Central memory CD8-positive, alpha-beta T cell (primary cell): ENCODE results near the gene MAPK4.

Source experiments
- ATAC-seq: fragments of 150-1000 bp; cut with Tn5 transposase; replicated peaks from 2 replicates; pipeline ENCODE4 v1.10.0; 2022; ENCODE audit warnings: mild to moderate bottlenecking, moderate FRiP score, moderate number of reproducible peaks; ENCODE audit not compliant: poor library complexity, severe bottlenecking; ENCODE audit errors: extremely low read depth
- DNase-seq, 2 donors: peaks; one replicate each; pipeline ENCODE4 v3.0.0; 2021; ENCODE audit warnings: low spot score in 2 of 2
- H3K27ac Mint-ChIP-seq: one replicate; pipeline ENCODE4 v1.8.0; 2022; ENCODE audit warnings: low read depth, mild to moderate bottlenecking, moderate library complexity, mixed read lengths
- H3K27me3 Mint-ChIP-seq: one replicate; pipeline ENCODE4 v1.8.0; 2022; ENCODE audit warnings: mixed read lengths
- H3K36me3 Mint-ChIP-seq: one replicate; pipeline ENCODE4 v1.8.0; 2022; ENCODE audit warnings: mild to moderate bottlenecking, moderate library complexity, mixed read lengths; ENCODE audit not compliant: insufficient read depth
- H3K4me1 Mint-ChIP-seq: one replicate; pipeline ENCODE4 v1.8.0; 2022; ENCODE audit warnings: mixed read lengths
- H3K4me3 Mint-ChIP-seq: one replicate; pipeline ENCODE4 v1.8.0; 2022; ENCODE audit warnings: mild to moderate bottlenecking, moderate library complexity, mixed read lengths
- H3K9me3 Mint-ChIP-seq: one replicate; pipeline ENCODE4 v1.8.0; 2022; ENCODE audit warnings: mixed read lengths

MAPK4 gene

DNA sequence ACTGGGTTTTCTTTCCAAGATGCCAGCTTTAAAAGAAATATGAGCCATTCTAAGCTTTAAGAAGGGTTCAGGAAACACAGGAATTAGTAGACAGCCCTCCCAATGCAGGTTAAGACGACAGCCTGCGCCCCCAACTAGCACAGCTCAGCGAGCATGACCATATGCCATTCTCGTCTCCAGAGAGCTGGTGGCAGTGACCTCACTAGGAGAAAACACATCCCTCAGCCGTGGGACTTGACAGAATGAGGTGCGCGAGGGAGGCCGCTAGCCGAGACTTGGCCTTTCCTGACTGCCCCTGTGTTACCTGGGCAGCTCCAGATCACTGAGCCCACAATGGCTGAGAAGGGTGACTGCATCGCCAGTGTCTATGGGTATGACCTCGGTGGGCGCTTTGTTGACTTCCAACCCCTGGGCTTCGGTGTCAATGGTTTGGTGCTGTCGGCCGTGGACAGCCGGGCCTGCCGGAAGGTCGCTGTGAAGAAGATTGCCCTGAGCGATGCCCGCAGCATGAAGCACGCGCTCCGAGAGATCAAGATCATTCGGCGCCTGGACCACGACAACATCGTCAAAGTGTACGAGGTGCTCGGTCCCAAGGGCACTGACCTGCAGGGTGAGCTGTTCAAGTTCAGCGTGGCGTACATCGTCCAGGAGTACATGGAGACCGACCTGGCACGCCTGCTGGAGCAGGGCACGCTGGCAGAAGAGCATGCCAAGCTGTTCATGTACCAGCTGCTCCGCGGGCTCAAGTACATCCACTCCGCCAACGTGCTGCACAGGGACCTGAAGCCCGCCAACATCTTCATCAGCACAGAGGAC, 103.9 kb downstream of the MAPK4 start:
- H3K36me3 Mint-ChIP-seq: no peaks in the 10 kb centered on the region
- H3K4me1 Mint-ChIP-seq: no peaks in the 10 kb centered on the region
- H3K27me3 Mint-ChIP-seq: peaks cover 48% of the 10 kb centered on the region
- ATAC-seq (no peak), DNase-seq (no peak)
- no peak overlapping the region for H3K4me3 Mint-ChIP-seq
- H3K9me3 Mint-ChIP-seq: peaks cover 11% of the 10 kb centered on the region
- no peak overlapping the region for H3K27ac Mint-ChIP-seq

DNA sequence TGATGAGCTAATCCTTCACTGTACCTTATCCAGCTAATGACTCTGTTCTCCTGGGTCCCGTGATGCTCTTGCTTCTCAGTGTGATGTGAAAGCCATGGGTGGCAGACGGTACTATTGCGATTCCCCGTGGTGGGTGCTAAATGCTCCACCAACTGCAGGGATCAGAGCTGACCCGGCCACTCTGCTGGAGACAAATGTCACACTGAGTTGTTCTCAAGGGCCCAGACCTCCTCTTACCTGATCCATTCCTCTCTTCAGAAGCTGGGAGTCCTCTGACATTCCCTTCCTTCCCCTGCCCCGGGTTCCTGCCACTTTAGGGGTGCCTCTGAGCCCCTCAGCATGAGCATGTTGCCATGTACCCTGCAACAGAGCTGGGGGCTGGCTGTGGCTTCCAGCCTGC, 105.1 kb downstream of the MAPK4 start:
- H3K4me3 Mint-ChIP-seq: no peak overlapping the region

DNA sequence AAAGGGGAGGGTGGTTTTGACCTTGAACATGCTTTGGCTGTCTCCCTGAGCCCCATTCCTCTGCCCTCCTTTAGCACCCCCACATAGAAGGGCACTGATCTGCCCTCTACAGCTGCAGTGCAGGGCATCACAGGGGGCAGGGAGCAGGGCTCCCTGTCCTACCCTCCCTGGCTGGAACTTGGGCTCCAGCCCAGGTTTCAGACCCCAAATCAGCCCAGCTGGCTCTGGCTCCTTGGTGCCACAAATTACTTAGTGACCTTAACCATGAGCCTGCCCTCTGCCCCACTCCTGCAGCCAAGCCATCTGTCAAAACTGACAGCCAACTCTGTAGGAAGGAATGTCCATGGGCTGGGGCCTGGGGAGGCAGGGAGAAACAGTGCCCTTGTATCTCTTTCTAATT, 105.6 kb downstream of the MAPK4 start:
- DNase-seq (no peak), ATAC-seq (no peak)
- Mint-ChIP-seq H3K4me3 (no peak overlapping the region), H3K9me3 (peaks cover 11% of the 10 kb centered on the region), H3K36me3 (no peaks in the 10 kb centered on the region), H3K27me3 (peaks cover 52% of the 10 kb centered on the region), H3K4me1 (no peaks in the 10 kb centered on the region), H3K27ac (no peak overlapping the region)

More for the DNA sequence above, 105.1 kb downstream of the MAPK4 start:
- Mint-ChIP-seq H3K27me3 (peaks cover 51% of the 10 kb centered on the region), H3K27ac (no peak overlapping the region), H3K9me3 (peaks cover 11% of the 10 kb centered on the region), H3K36me3 (no peaks in the 10 kb centered on the region), H3K4me1 (no peaks in the 10 kb centered on the region)
- DNase-seq (no peak), ATAC-seq (no peak)

DNA sequence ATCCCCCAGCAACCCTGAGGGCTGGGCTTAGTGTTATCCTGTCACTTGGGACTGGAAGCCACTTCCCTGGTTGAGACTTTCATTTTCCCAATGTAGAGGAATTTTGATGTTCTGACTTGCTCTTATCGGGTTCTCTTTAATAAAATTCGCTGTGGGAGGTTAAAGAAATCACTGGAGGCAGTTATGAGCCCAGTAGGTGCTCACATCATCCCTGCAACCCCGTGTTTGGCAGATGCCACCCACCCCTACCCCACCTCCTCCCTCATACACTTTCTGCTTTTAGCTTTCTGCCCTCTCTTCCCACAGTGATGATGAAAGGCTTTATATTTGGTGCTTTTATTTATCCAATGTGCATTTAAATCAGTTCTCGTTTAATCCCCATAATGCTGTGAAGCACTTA, 106.6 kb downstream of the MAPK4 start:
- Mint-ChIP-seq H3K27ac (no peak overlapping the region), H3K27me3 (peaks cover 52% of the 10 kb centered on the region), H3K36me3 (no peaks in the 10 kb centered on the region), H3K4me1 (no peaks in the 10 kb centered on the region), H3K9me3 (peaks cover 11% of the 10 kb centered on the region), H3K4me3 (no peak overlapping the region)
- DNase-seq (no peak), ATAC-seq (no peak)

DNA sequence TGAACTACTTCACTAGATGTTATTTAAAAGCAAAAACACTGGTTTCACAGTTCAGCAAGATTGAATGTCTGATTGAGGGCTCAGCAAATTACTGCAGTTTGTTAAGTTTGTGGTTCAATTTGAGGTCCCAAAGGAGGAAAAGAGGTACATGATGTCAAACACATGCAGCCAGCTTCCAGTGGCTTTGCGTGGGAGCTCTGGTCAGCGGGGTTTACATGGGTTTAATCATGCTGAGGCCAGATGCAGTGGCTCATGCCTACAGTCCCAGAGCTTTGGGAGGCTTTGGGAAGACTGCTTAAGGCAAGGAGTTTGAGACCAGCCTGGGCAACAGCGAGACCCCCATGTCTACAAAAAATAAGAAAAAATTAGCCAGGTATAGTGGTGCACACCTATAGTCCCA, 111.5 kb downstream of the MAPK4 start:
- Mint-ChIP-seq H3K27me3 (peaks cover 55% of the 10 kb centered on the region), H3K9me3 (no peaks in the 10 kb centered on the region), H3K4me1 (no peaks in the 10 kb centered on the region), H3K4me3 (no peak overlapping the region), H3K36me3 (no peaks in the 10 kb centered on the region), H3K27ac (no peak overlapping the region)
- no peak for ATAC-seq
- no peak for DNase-seq

DNA sequence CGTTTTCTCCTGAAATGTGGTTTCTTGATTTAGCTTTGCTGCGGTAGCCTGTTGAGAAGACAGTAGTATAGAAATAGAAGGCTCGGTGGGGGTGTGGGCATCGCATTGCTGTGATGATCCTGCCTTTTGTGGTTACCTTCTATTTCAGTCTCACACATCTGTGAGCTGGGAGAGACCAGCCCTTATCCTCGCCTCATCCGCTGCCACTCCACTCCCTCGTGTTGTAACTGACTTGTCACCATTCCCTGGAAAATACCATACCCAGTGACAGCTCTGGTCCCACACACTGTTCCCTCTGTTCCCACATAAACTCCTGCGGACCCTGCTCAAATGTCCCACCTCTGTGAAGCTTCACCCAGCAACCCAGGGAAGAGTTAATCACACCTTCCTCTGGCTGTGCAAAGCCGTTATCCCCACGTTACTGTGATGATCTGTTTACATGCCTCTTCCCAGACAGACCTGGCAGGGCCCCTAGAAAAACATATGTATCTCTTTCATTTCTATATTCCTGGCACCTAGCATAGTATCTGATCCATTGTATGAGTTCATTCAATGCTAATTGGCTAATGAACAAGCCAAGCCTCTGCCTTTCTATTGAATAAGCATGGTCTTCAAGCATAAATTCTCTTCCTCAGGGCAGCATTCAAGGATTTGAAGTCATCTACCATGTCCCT, 114.6 kb downstream of the MAPK4 start:
- DNase-seq (no peak), ATAC-seq (no peak)
- Mint-ChIP-seq H3K36me3 (no peaks in the 10 kb centered on the region), H3K4me3 (no peak overlapping the region), H3K27me3 (peaks cover 35% of the 10 kb centered on the region), H3K9me3 (no peaks in the 10 kb centered on the region), H3K4me1 (no peaks in the 10 kb centered on the region), H3K27ac (no peak overlapping the region)

DNA sequence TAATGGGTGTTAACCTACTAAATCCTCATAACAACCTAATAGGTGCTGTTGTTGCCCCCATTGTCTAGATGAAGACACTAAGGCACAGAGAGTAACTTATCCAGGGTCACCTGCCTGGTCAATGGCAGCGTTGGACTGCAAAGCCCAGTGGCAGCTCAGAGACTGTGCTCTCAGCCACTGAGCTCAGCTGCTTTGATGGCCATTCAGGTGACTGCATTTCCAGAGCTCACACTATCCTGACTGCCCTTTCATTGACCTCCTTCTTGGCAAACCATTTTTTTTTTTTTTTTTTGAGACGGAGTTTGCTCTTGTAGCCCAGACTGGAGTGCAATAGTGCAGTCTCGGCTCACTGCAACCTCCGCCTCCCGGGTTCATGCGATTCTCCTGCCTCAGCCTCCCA, 115.2 kb downstream of the MAPK4 start:
- DNase-seq: no peak
- H3K9me3 Mint-ChIP-seq: no peaks in the 10 kb centered on the region
- H3K27me3 Mint-ChIP-seq: peaks cover 29% of the 10 kb centered on the region
- no peaks in the 10 kb centered on the region for H3K36me3 Mint-ChIP-seq
- no peaks in the 10 kb centered on the region for H3K4me1 Mint-ChIP-seq
- ATAC-seq: no peak
- no peak overlapping the region for H3K27ac Mint-ChIP-seq
- H3K4me3 Mint-ChIP-seq: no peak overlapping the region

DNA sequence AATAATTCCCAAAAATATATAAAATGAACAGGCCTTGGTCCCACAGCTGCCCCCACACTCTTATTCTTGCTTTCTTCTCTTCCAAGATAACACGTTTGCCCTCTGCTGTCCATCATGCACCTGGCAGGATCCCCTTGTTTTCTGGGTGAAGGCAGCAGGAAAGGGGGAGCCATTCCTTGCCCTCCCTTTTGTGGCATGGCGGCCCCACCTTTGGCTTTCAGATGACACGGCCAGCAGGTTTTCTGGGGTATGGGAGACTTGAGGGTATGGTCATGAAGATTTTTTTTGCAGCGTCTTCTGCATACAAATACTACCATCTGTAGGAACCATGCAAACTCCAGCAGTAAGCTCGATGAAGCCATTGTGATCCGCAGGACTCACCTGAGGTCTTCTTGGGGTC, 118.8 kb downstream of the MAPK4 start:
- no peaks in the 10 kb centered on the region for H3K36me3 Mint-ChIP-seq
- H3K9me3 Mint-ChIP-seq: no peaks in the 10 kb centered on the region
- no peak overlapping the region for H3K27ac Mint-ChIP-seq
- ATAC-seq (no peak), DNase-seq (no peak)
- H3K27me3 Mint-ChIP-seq: peaks cover 33% of the 10 kb centered on the region
- H3K4me3 Mint-ChIP-seq: no peak overlapping the region
- no peaks in the 10 kb centered on the region for H3K4me1 Mint-ChIP-seq

DNA sequence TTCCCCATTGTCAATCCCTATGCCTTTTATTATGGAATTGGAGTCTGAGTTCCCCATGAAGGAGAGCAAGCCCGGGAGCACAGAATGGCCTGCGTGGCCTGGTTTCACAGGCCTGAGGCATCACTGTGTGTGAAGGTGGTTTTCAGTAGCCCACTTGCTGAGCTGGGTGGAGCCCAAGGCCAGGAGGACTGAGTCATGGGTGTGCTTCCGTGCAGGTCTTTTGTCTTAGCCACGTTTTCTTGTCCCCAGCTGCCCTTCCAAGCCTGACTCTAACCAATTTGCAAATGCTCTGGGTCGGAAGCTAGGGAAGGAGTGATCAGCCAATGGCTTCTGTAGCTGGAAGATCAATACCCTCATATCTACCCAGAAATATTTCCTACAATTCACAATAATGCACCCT, 119.2 kb downstream of the MAPK4 start:
- Mint-ChIP-seq H3K9me3 (no peaks in the 10 kb centered on the region), H3K4me3 (no peak overlapping the region), H3K27me3 (peaks cover 32% of the 10 kb centered on the region), H3K4me1 (no peaks in the 10 kb centered on the region), H3K36me3 (no peaks in the 10 kb centered on the region), H3K27ac (no peak overlapping the region)
- DNase-seq (no peak), ATAC-seq (no peak)

DNA sequence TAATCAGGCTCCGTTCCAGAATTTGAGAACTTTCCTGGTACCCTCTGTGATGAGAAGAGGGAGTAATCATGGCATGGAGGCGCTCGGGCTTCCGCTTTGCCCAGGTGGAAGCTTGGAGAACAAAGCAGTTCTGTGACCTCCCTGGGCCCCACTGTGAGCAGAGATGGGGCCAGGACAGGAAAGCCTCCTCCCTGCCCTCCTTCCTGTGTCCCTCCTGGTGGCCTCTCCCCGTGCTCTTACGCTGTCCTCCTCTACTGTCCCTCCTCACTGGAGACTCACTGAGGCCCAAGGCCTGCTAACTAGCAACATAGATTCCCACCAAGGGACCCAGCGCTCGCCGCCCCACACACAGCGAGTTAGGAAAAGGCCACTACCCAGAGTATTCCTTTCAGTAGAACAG, 119.8 kb downstream of the MAPK4 start:
- Mint-ChIP-seq H3K27ac (no peak overlapping the region), H3K27me3 (peaks cover 26% of the 10 kb centered on the region), H3K4me3 (no peak overlapping the region), H3K4me1 (no peaks in the 10 kb centered on the region), H3K36me3 (no peaks in the 10 kb centered on the region), H3K9me3 (no peaks in the 10 kb centered on the region)
- DNase-seq (no peak), ATAC-seq (no peak)

DNA sequence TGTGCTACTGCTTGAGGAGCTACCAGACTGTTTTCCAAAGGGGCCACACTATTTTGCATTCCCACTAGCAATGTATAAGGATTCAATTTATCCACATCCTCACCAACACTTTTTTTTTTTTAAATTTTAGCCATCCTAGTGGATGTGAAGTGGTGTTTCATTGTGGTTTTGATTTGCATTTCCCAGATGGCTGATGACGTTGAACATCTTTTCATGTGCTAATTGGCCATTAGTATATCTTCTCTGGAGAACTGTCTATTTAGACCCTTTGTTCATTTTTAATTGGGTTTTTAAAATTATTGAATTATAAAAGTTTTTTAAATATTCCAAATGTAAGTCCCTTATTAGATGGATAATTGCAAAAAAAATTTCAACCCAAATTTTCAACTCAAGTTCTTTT, 121.1 kb downstream of the MAPK4 start:
- Mint-ChIP-seq H3K36me3 (no peaks in the 10 kb centered on the region), H3K4me3 (no peak overlapping the region), H3K4me1 (no peaks in the 10 kb centered on the region), H3K27ac (no peak overlapping the region), H3K27me3 (peaks cover 23% of the 10 kb centered on the region), H3K9me3 (no peaks in the 10 kb centered on the region)
- DNase-seq (no peak), ATAC-seq (no peak)

DNA sequence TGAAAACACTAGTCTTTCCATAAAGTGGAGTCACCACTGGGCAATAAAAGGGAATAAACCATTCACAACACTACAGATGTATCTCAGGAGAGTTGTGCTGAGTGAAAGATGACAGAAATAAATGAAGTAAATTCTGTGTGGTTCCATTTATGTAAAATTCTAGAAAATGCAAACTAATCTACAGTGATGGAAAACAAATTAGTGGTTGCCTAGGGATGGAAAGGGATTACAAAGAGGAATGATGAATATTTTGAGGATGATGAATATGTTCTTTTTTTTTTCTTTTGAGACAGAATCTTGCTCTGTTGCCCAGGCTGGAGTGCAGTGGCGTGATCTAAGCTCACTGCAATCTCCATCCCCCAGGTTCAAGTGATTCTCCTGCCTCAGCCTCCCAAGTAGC, 123.0 kb downstream of the MAPK4 start:
- H3K9me3 Mint-ChIP-seq: no peaks in the 10 kb centered on the region
- no peaks in the 10 kb centered on the region for H3K36me3 Mint-ChIP-seq
- DNase-seq (no peak), ATAC-seq (no peak)
- H3K27ac Mint-ChIP-seq: no peak overlapping the region
- H3K27me3 Mint-ChIP-seq: peaks cover 28% of the 10 kb centered on the region
- H3K4me3 Mint-ChIP-seq: no peak overlapping the region
- H3K4me1 Mint-ChIP-seq: no peaks in the 10 kb centered on the region

DNA sequence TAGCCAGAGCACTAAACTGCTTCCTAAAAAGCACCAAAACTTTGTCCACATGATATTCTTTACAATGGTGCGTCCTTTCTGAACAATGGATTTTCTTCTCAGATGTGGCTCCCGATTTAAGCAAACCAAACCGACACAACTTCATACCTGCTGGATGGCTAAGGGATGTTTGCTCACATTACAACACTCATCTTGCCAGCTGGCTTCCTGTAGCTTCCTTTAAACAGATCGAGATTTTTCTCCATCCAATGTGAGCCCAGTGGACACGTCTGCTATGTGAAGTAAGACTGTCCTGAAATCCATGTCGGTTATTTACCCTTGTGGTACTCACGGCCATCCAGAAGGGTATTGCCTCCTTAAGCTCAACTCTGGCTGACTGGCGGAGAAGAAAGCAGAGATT, 126.5 kb downstream of the MAPK4 start:
- H3K4me3 Mint-ChIP-seq: no peak overlapping the region
- no peak overlapping the region for H3K27ac Mint-ChIP-seq
- ATAC-seq: no peak
- DNase-seq: no peak
- no peaks in the 10 kb centered on the region for H3K9me3 Mint-ChIP-seq
- no peaks in the 10 kb centered on the region for H3K4me1 Mint-ChIP-seq
- peaks cover 24% of the 10 kb centered on the region for H3K27me3 Mint-ChIP-seq
- no peaks in the 10 kb centered on the region for H3K36me3 Mint-ChIP-seq
